Measurements from ENCODE around the gene AMMECR1L. TPM values are rescaled to one million over a fixed set of nuclear protein-coding genes. Genes with fewer than 3 reads are reported as not detected.
A peak's percentile ranks its signal among the peaks of the same experiment; 100 is the strongest.

AMMECR1L gene
- total and polyA plus RNA-seq, 2 experiments from 2014 or later = 7.8 to 17.7 TPM

- Histone ChIP-seq H3K4me2 (no peak overlapping the region), H3K27me3 (ENCODE audit: insufficient read depth) (no peaks in the 10 kb centered on the region), H3F3A (replicated peaks; ENCODE audit: low read depth) (peaks cover 6% of the 10 kb centered on the region; the same call in 1 of the 2 replicates), H3K79me2 (replicated peaks; ENCODE audit: insufficient read depth) (no peaks in the 10 kb centered on the region), H3K4me1 (ENCODE audit: insufficient read depth) (no peaks in the 10 kb centered on the region), H3K27ac (ENCODE audit: low read depth) (no peak overlapping the region), H2AFZ (no peak overlapping the region), H3K4me3 (no peak overlapping the region), H3K9me2 (ENCODE audit: insufficient read depth) (no peaks in the 10 kb centered on the region), H3K36me3 (ENCODE audit: insufficient read depth) (peaks cover 24% of the 10 kb centered on the region), H4K20me1 (replicated peaks; ENCODE audit: insufficient read depth) (peaks cover 14% of the 10 kb centered on the region; the same call in 1 of the 2 replicates)
- H3K4me3 Mint-ChIP-seq = no peak overlapping the region
- ATAC-seq (no peak), DNase-seq (ENCODE audit: low spot score) (no peak)
- H3K27me3 Mint-ChIP-seq (ENCODE audit: insufficient read depth, low read depth, poor library complexity) = peaks cover 9% of the 10 kb centered on the region
- no peaks in the 10 kb centered on the region; the same call in 2 of the 3 replicates for H3K4me1 Mint-ChIP-seq
- peaks cover 41% of the 10 kb centered on the region for H3K36me3 Mint-ChIP-seq (ENCODE audit: low read depth)
- no peak for TF ChIP-seq POLR2AphosphoS5 (IDR thresholded peaks at IDR 0.05; ENCODE audit: low read depth)
- H3K27ac Mint-ChIP-seq = no peak overlapping the region
- no peaks in the 10 kb centered on the region for H3K9me3 Mint-ChIP-seq
These were observed 42.1 kb downstream of the AMMECR1L start for GRCh38 chr2:127843677-127844076.

- peaks cover 10% of the 10 kb centered on the region for H3K36me3 ChIP-seq (ENCODE audit: insufficient read depth)
- H3K36me3 Mint-ChIP-seq (ENCODE audit: low read depth) = peaks cover 21% of the 10 kb centered on the region
- H3K4me1 Mint-ChIP-seq = no peaks in the 10 kb centered on the region; the same call in 2 of the 3 replicates
- no peaks in the 10 kb centered on the region for H3K9me2 ChIP-seq (ENCODE audit: insufficient read depth)
- no peaks in the 10 kb centered on the region for H3K4me1 ChIP-seq (ENCODE audit: insufficient read depth)
- H3K9me3 Mint-ChIP-seq = no peaks in the 10 kb centered on the region
- TF ChIP-seq STAT1 (IDR thresholded peaks at IDR 0.05; ENCODE audit: unreplicated experiment) (no peak), EZH2phosphoT487 (IDR thresholded peaks at IDR 0.05; ENCODE audit: unreplicated experiment) (no peak), NANOG (IDR thresholded peaks at IDR 0.05; ENCODE audit: borderline replicate concordance) (no peak), ZNF462 (CRISPR knock-in tag; IDR thresholded peaks at IDR 0.05) (no peak), JUNB (IDR thresholded peaks at IDR 0.05; ENCODE audit: unreplicated experiment) (no peak), POLR2AphosphoS5 (IDR thresholded peaks at IDR 0.05; ENCODE audit: low read depth) (no peak), ZNF114 (CRISPR knock-in tag; IDR thresholded peaks at IDR 0.05) (no peak), CTCF (conservative IDR thresholded peaks at IDR 0.05; ENCODE audit: low read depth in 2 of 2) (no peak), CREB1 (CRISPR knock-in tag; IDR thresholded peaks at IDR 0.05; ENCODE audit: low read depth) (no peak), ETS1 (IDR thresholded peaks at IDR 0.05) (no peak)
- ATAC-seq = peak; percentile 34; the same call in 2 of the 3 replicates
- H3K4me2 ChIP-seq = no peak overlapping the region
- H3F3A ChIP-seq (replicated peaks; ENCODE audit: low read depth) = peaks cover 6% of the 10 kb centered on the region; the same call in 1 of the 2 replicates
- no peak overlapping the region for H3K4me3 Mint-ChIP-seq
- H3K79me2 ChIP-seq (replicated peaks; ENCODE audit: insufficient read depth) = no peaks in the 10 kb centered on the region
- H4K20me1 ChIP-seq (replicated peaks; ENCODE audit: insufficient read depth) = peaks cover 11% of the 10 kb centered on the region; the same call in 1 of the 2 replicates
- H3K27ac ChIP-seq (ENCODE audit: low read depth) = no peak overlapping the region
- H3K27ac Mint-ChIP-seq = no peak overlapping the region
- H3K27me3 Mint-ChIP-seq (ENCODE audit: insufficient read depth, low read depth, poor library complexity) = peaks cover 7% of the 10 kb centered on the region
- no peak overlapping the region for H2AFZ ChIP-seq
- H3K27me3 ChIP-seq (ENCODE audit: insufficient read depth) = no peaks in the 10 kb centered on the region
- no peak for DNase-seq (ENCODE audit: low spot score)
- H3K4me3 ChIP-seq = no peak overlapping the region
These were observed 44.1 kb downstream of the AMMECR1L start for GRCh38 chr2:127841466-127842178.
